Fibroblast of skin of left biceps (primary cell): Measurements from ENCODE around the gene LTBR.

Source experiments
- DNase-seq, 2 experiments: peaks; one replicate each; pipeline ENCODE4 v3.0.0-alpha.2; 2013; ENCODE audit warnings: low read depth in 2 of 2

LTBR gene

GRCh38 chr12:6346235-6346832 lies 37.6 kb upstream of the LTBR start:
- DNase-seq = no peak

GRCh38 chr12:6346942-6347341 lies 37.0 kb upstream of the LTBR start:
- DNase-seq = no peak

- DNase-seq = no peak
Measured at GRCh38 chr12:6347367-6348338, 36.3 kb upstream of the LTBR start.

GRCh38 chr12:6351622-6352021 lies 32.3 kb upstream of the LTBR start:
- no peak for DNase-seq

GRCh38 chr12:6352193-6353173 lies 31.5 kb upstream of the LTBR start:
- DNase-seq = no peak

GRCh38 chr12:6354495-6355393 lies 29.2 kb upstream of the LTBR start:
- DNase-seq = no peak

GRCh38 chr12:6355491-6356373 lies 28.2 kb upstream of the LTBR start:
- no peak for DNase-seq

- no peak for DNase-seq
Measured at GRCh38 chr12:6356374-6356820, 27.6 kb upstream of the LTBR start.

GRCh38 chr12:6358881-6359280 lies 25.1 kb upstream of the LTBR start:
- DNase-seq = no peak

GRCh38 chr12:6360080-6360571 lies 23.8 kb upstream of the LTBR start:
- DNase-seq = no peak

- DNase-seq = no peak
Measured at GRCh38 chr12:6360578-6361490, 23.1 kb upstream of the LTBR start.

- no peak for DNase-seq
Measured at GRCh38 chr12:6361834-6362233, 22.1 kb upstream of the LTBR start.

GRCh38 chr12:6362403-6362802 lies 21.6 kb upstream of the LTBR start:
- no peak for DNase-seq

GRCh38 chr12:6363010-6363329 lies 21.0 kb upstream of the LTBR start:
- DNase-seq = no peak

GRCh38 chr12:6363330-6364043 lies 20.5 kb upstream of the LTBR start:
- no peak for DNase-seq

- DNase-seq = no peak
Measured at GRCh38 chr12:6364044-6364374, 20.0 kb upstream of the LTBR start.

- DNase-seq = no peak
Measured at GRCh38 chr12:6367065-6367968, 16.6 kb upstream of the LTBR start.
